GM12864 (cell line): ENCODE measurements around the gene ZNF835.
"Not testable (repeated sequence)": the region's sequence is repeated elsewhere in the genome, so short reads cannot be mapped to it uniquely, and the experiment has no call there.

Experiments used
- DNase-seq: peaks from one replicate; pipeline ENCODE4 v3.0.0-alpha.2; 2011; ENCODE audit warnings: low read depth
- H3K4me3 ChIP-seq: 2 replicates; pipeline ENCODE4 v1.5.1; 2011; ENCODE audit warnings: mild to moderate bottlenecking, low read depth, low read length, control low read depth
- CTCF ChIP-seq: IDR thresholded peaks from 2 replicates; pipeline ENCODE4 v1.5.1; 2011; ENCODE audit warnings: low read depth, mild to moderate bottlenecking, moderate library complexity, low read length, control low read depth, inconsistent platforms; ENCODE audit errors: missing control alignments

Gene ZNF835

GRCh38 chr19:56681702-56682101 lies 10.1 kb upstream of the ZNF835 start:
- DNase-seq = no peak
- no peak for TF ChIP-seq CTCF
- H3K4me3 ChIP-seq = no peak overlapping the region

GRCh38 chr19:56678205-56678604 lies 6.6 kb upstream of the ZNF835 start:
- TF ChIP-seq CTCF = no peak
- DNase-seq = no peak
- no peak overlapping the region for H3K4me3 ChIP-seq

- DNase-seq, H3K4me3 ChIP-seq: not testable (repeated sequence)
Measured at GRCh38 chr19:56672610-56673009, 1.1 kb upstream of the ZNF835 start.

- DNase-seq = no peak
Measured at GRCh38 chr19:56670961-56671612, 470 bp downstream of the ZNF835 start.

GRCh38 chr19:56670401-56670960 lies 1.1 kb downstream of the ZNF835 start:
- no peak for DNase-seq
- TF ChIP-seq CTCF = no peak
- H3K4me3 ChIP-seq = no peak overlapping the region

More at GRCh38 chr19:56670961-56671612, 470 bp downstream of the ZNF835 start:
- no peak for TF ChIP-seq CTCF
- no peak overlapping the region for H3K4me3 ChIP-seq

- no peak for TF ChIP-seq CTCF
- DNase-seq = no peak
- no peak overlapping the region for H3K4me3 ChIP-seq
Measured at GRCh38 chr19:56668676-56669075, 2.9 kb downstream of the ZNF835 start.

GRCh38 chr19:56667311-56667870 lies 4.2 kb downstream of the ZNF835 start:
- no peak for DNase-seq
- no peak overlapping the region for H3K4me3 ChIP-seq
- no peak for TF ChIP-seq CTCF
